Muscle of leg (tissue), 11 donors: ENCODE measurements around the gene RASGRP4. TPM values are rescaled to one million over a fixed set of nuclear protein-coding genes. Genes with fewer than 3 reads are reported as not detected.
"Not testable (repeated sequence)": the region's sequence is repeated elsewhere in the genome, so short reads cannot be mapped to it uniquely, and the experiment has no call there.

Source experiments
- DNase-seq: peaks from one replicate; pipeline ENCODE4 v3.0.0; 2013
- H3K27ac ChIP-seq: one replicate; pipeline ENCODE4 v1.5.1; 2013; ENCODE audit warnings: mild to moderate bottlenecking, low read length, control low read depth
- H3K27me3 ChIP-seq: one replicate; pipeline ENCODE4 v1.6.1; 2013; ENCODE audit warnings: low read length; ENCODE audit not compliant: control insufficient read depth, insufficient read depth
- H3K36me3 ChIP-seq: one replicate; pipeline ENCODE4 v1.6.1; 2013; ENCODE audit warnings: low read length; ENCODE audit not compliant: control insufficient read depth, insufficient read depth
- H3K4me1 ChIP-seq: one replicate; pipeline ENCODE4 v1.6.1; 2013; ENCODE audit warnings: low read length; ENCODE audit not compliant: control insufficient read depth, insufficient read depth
- H3K4me3 ChIP-seq: one replicate; pipeline ENCODE4 v1.5.1; 2013; ENCODE audit warnings: low read length, control low read depth
- H3K9me3 ChIP-seq: replicated peaks from 2 replicates; pipeline ENCODE4 v1.6.1; 2013; ENCODE audit warnings: low read depth, low read length; ENCODE audit not compliant: control insufficient read depth
- WGBS: methylation state at CpG from one replicate; pipeline ENCODE4 v1.1.5; 2013; ENCODE audit warnings: missing lambda C conversion rate; ENCODE audit not compliant: insufficient coverage; 5-methylcytosine and 5-hydroxymethylcytosine counted together
- polyA plus RNA-seq, 8 donors: library from polyadenylated mRNA; unstranded; fragments of 120-200 nt; gene quantifications; one replicate each; pipeline versions ENCODE4 v1.2.1 to v1.2.3, GENCODE V29; 2013; ENCODE audit warnings: inconsistent platforms in 1 of 8, low replicate concordance in 1 of 8; ENCODE audit not compliant: insufficient read length in 8 of 8, insufficient read depth in 1 of 8
- total RNA-seq: library from RNA; stranded (reverse); fragments of 120-200 nt; gene quantifications from one replicate; pipeline ENCODE4 v1.2.4, GENCODE V29; 2013

The RASGRP4 gene
- total and polyA plus RNA-seq, 9 donors: 0.98 to 2.9 (median 2.2) TPM

- Histone ChIP-seq H3K4me1 (peaks cover 26% of the 10 kb centered on the region), H3K9me3 (no peaks in the 10 kb centered on the region), H3K27ac (peak within 1 kb of the TSS; percentile 96), H3K27me3 (peaks cover 5% of the 10 kb centered on the region), H3K36me3 (peaks cover 11% of the 10 kb centered on the region), H3K4me3 (peak within 1 kb of the TSS; percentile 74)
- 0% methylated on average over 8 of the region's 20 CpGs for WGBS
- peak; percentile 85 for DNase-seq
Observed at GRCh38 chr19:38433268-38433733, 7.3 kb upstream of the RASGRP4 start, which contains the start of gene RYR1. Gene RYR1 (plus strand): TSS chr19:38433691. CDS start chr19:38433830, 139 bp downstream.

GRCh38 chr19:38430931-38431330 is 4.9 kb upstream of the RASGRP4 start:
- Histone ChIP-seq H3K27ac (no peak overlapping the region), H3K9me3 (no peaks in the 10 kb centered on the region), H3K4me3 (no peak overlapping the region), H3K4me1 (peaks cover 21% of the 10 kb centered on the region), H3K36me3 (no peaks in the 10 kb centered on the region), H3K27me3 (peaks cover 5% of the 10 kb centered on the region)
- no CpG with 5 or more reads among the region's 7 CpGs for WGBS
- DNase-seq: no peak

- WGBS: no CpG with 5 or more reads among the region's 2 CpGs
- H3K27me3 ChIP-seq: peaks cover 5% of the 10 kb centered on the region
Observed at GRCh38 chr19:38429811-38430156, 3.8 kb upstream of the RASGRP4 start.

GRCh38 chr19:38429055-38429810 is 3.2 kb upstream of the RASGRP4 start:
- Histone ChIP-seq H3K36me3 (no peaks in the 10 kb centered on the region), H3K9me3 (no peaks in the 10 kb centered on the region), H3K4me1 (peaks cover 5% of the 10 kb centered on the region), H3K4me3 (no peak overlapping the region), H3K27me3 (peaks cover 3% of the 10 kb centered on the region), H3K27ac (no peak overlapping the region)
- 37% methylated on average over 9 of the region's 14 CpGs for WGBS
- peak; percentile 33 for DNase-seq

More at GRCh38 chr19:38429811-38430156, 3.8 kb upstream of the RASGRP4 start:
- no peak for DNase-seq
- H3K4me3 ChIP-seq: no peak overlapping the region
- no peaks in the 10 kb centered on the region for H3K9me3 ChIP-seq
- no peak overlapping the region for H3K27ac ChIP-seq
- no peaks in the 10 kb centered on the region for H3K36me3 ChIP-seq
- H3K4me1 ChIP-seq: peaks cover 10% of the 10 kb centered on the region

GRCh38 chr19:38427035-38427677 is 1.1 kb upstream of the RASGRP4 start:
- not testable (repeated sequence) for H3K27ac ChIP-seq, H3K36me3 ChIP-seq, DNase-seq, H3K4me1 ChIP-seq, H3K27me3 ChIP-seq, H3K9me3 ChIP-seq, H3K4me3 ChIP-seq
- 62% methylated on average over 10 of the region's 17 CpGs for WGBS

- no peaks in the 10 kb centered on the region for H3K9me3 ChIP-seq
- H3K36me3 ChIP-seq: no peaks in the 10 kb centered on the region
- H3K4me3 ChIP-seq: peak overlapping the region; percentile 25
- 67% methylated on average over 3 of the region's 7 CpGs for WGBS
- no peak overlapping the region for H3K27ac ChIP-seq
- peaks cover 2% of the 10 kb centered on the region for H3K27me3 ChIP-seq
- DNase-seq: no peak
- no peaks in the 10 kb centered on the region for H3K4me1 ChIP-seq
Observed at GRCh38 chr19:38425222-38425809, 703 bp downstream of the RASGRP4 start.

GRCh38 chr19:38424272-38424671 is 1.7 kb downstream of the RASGRP4 start:
- Histone ChIP-seq H3K9me3 (no peaks in the 10 kb centered on the region), H3K36me3 (no peaks in the 10 kb centered on the region), H3K27ac (no peak overlapping the region), H3K27me3 (peaks cover 4% of the 10 kb centered on the region), H3K4me3 (no peak overlapping the region), H3K4me1 (no peaks in the 10 kb centered on the region)
- WGBS: no CpG with 5 or more reads among the region's 5 CpGs
- no peak for DNase-seq

- H3K27ac ChIP-seq: no peak overlapping the region
- H3K9me3 ChIP-seq: no peaks in the 10 kb centered on the region
- H3K27me3 ChIP-seq: peaks cover 11% of the 10 kb centered on the region
- no peak overlapping the region for H3K4me3 ChIP-seq
- WGBS: 73% methylated on average over 6 of the region's 7 CpGs
- H3K36me3 ChIP-seq: no peaks in the 10 kb centered on the region
- peaks cover 10% of the 10 kb centered on the region for H3K4me1 ChIP-seq
- DNase-seq: no peak
Observed at GRCh38 chr19:38422438-38422837, 3.6 kb downstream of the RASGRP4 start.

GRCh38 chr19:38421856-38422255 is 4.2 kb downstream of the RASGRP4 start:
- Histone ChIP-seq H3K9me3 (no peaks in the 10 kb centered on the region), H3K4me1 (peaks cover 15% of the 10 kb centered on the region), H3K4me3 (no peak overlapping the region), H3K27ac (no peak overlapping the region), H3K36me3 (no peaks in the 10 kb centered on the region), H3K27me3 (peaks cover 11% of the 10 kb centered on the region)
- no peak for DNase-seq
- WGBS: 73% methylated on average over 12 of the region's 14 CpGs

- no peak overlapping the region for H3K4me3 ChIP-seq
- WGBS: 78% methylated on average over 9 of the region's 9 CpGs
- H3K9me3 ChIP-seq: no peaks in the 10 kb centered on the region
- no peak for DNase-seq
- H3K27ac ChIP-seq: no peak overlapping the region
- peaks cover 15% of the 10 kb centered on the region for H3K4me1 ChIP-seq
- H3K27me3 ChIP-seq: peaks cover 11% of the 10 kb centered on the region
- no peaks in the 10 kb centered on the region for H3K36me3 ChIP-seq
Observed at GRCh38 chr19:38420935-38421334, 5.1 kb downstream of the RASGRP4 start.
